WTC11 (cell line): ENCODE measurements around the gene COQ6.
"Not testable (repeated sequence)": the region's sequence is repeated elsewhere in the genome, so short reads cannot be mapped to it uniquely, and the experiment has no call there.

Experiments used
- ATF2 ChIP-seq: sonication (generic); formaldehyde crosslinking; IDR thresholded peaks from 2 replicates; pipeline ENCODE4 v1.8.1; 2022; ENCODE audit warnings: low read depth, missing genetic modification reagents, borderline replicate concordance
- CTCF ChIP-seq: fragments of 200-600 bp; IDR thresholded peaks from 2 replicates; pipeline ENCODE4 v1.8.0; 2022; ENCODE audit warnings: antibody characterized with exemption
- ESRRA ChIP-seq: sonication (generic); formaldehyde crosslinking; IDR thresholded peaks from 2 replicates; pipeline ENCODE4 v1.8.1; 2022; ENCODE audit warnings: mild to moderate bottlenecking, missing genetic modification reagents, borderline replicate concordance
- HMGXB4 ChIP-seq: sonication (generic); formaldehyde crosslinking; IDR thresholded peaks from 2 replicates; pipeline ENCODE4 v1.8.1; 2023; ENCODE audit warnings: mild to moderate bottlenecking, moderate library complexity, missing genetic modification reagents
- NR1H2 ChIP-seq: sonication (generic); formaldehyde crosslinking; IDR thresholded peaks from 2 replicates; pipeline ENCODE4 v1.9.0; 2021; ENCODE audit warnings: mild to moderate bottlenecking, moderate library complexity, missing genetic modification reagents
- OVOL2 ChIP-seq: fragments of 250-450 bp; sonication (Bioruptor Pico); IDR thresholded peaks from 2 replicates; pipeline ENCODE4 v1.9.0; 2021; ENCODE audit warnings: mild to moderate bottlenecking, borderline replicate concordance
- SMAD3 ChIP-seq: sonication (generic); formaldehyde crosslinking; IDR thresholded peaks from 2 replicates; pipeline ENCODE4 v1.8.0; 2022; ENCODE audit warnings: missing genetic modification reagents, mild to moderate bottlenecking, borderline replicate concordance
- SP1 ChIP-seq: sonication (generic); formaldehyde crosslinking; conservative IDR thresholded peaks from 2 replicates; pipeline ENCODE4 v1.8.1; 2022; ENCODE audit warnings: missing genetic modification reagents
- STAT6 ChIP-seq: sonication (generic); formaldehyde crosslinking; conservative IDR thresholded peaks from 2 replicates; pipeline ENCODE4 v1.8.1; 2023; ENCODE audit warnings: mild to moderate bottlenecking, low read depth, missing genetic modification reagents, moderate library complexity
- ZNF317 ChIP-seq: sonication (generic); formaldehyde crosslinking; IDR thresholded peaks from 2 replicates; pipeline ENCODE4 v1.8.1; 2023; ENCODE audit warnings: low read depth, mild to moderate bottlenecking, moderate library complexity, missing genetic modification reagents, borderline replicate concordance

- TF ChIP-seq CTCF; ZNF317 (CRISPR knock-in tag); SMAD3 (CRISPR knock-in tag); ATF2 (CRISPR knock-in tag); OVOL2 (CRISPR knock-in tag); SP1 (CRISPR knock-in tag); NR1H2 (CRISPR knock-in tag); HMGXB4; STAT6 (CRISPR knock-in tag); ESRRA: not testable (repeated sequence)
Observed at GRCh38 chr14:73919457-73919856, 30.6 kb upstream of the COQ6 start.
